ENCODE measurements around the gene CPEB4.

DNA sequence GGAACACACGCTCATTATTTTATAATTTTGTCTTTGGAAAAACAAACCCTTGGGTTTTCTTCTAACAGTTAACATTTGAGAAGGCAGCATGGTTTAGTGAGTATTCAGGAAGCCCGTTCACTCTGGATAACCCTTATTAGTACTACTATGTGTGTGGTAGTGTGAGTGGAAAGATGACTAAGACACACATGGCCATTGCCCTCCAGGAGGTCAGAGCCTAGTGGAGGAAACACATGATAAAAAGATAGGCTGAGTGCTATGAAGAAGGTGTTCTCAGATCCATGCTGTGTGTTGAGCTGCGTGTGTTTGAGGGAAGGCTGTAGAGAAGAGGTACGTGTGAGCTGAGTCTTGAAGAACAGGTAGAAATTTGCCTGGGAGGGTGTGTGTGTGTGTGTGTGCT, 109.2 kb downstream of the CPEB4 start:
- TF ChIP-seq, protein P1, sequence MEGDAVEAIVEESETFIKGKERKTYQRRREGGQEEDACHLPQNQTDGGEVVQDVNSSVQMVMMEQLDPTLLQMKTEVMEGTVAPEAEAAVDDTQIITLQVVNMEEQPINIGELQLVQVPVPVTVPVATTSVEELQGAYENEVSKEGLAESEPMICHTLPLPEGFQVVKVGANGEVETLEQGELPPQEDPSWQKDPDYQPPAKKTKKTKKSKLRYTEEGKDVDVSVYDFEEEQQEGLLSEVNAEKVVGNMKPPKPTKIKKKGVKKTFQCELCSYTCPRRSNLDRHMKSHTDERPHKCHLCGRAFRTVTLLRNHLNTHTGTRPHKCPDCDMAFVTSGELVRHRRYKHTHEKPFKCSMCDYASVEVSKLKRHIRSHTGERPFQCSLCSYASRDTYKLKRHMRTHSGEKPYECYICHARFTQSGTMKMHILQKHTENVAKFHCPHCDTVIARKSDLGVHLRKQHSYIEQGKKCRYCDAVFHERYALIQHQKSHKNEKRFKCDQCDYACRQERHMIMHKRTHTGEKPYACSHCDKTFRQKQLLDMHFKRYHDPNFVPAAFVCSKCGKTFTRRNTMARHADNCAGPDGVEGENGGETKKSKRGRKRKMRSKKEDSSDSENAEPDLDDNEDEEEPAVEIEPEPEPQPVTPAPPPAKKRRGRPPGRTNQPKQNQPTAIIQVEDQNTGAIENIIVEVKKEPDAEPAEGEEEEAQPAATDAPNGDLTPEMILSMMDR (IDR thresholded peaks at IDR 0.05 in 2 of 3, conservative IDR thresholded peaks at IDR 0.05 in 1 of 3; ENCODE audit: control insufficient read depth in 2 of 3, extremely low read depth in 1 of 3, insufficient read depth in 1 of 3, low read depth in 3 of 3, low read length in 3 of 3) = no peak
- no peak for TF ChIP-seq POLR2A (IDR thresholded peaks at IDR 0.05; ENCODE audit: low read depth, low read length)
